Measurements from ENCODE around the gene EFEMP1.

EFEMP1 gene

GRCh38 chr2:55923982-55924321 is 370 bp upstream of the EFEMP1 start:
- no peak for TF ChIP-seq CTCF (IDR thresholded peaks at IDR 0.05; ENCODE audit: low read depth, low read length, missing control alignments)
- no peak for DNase-seq (ENCODE audit: extremely low read depth, low read depth)
- H3K4me3 ChIP-seq (replicated peaks; ENCODE audit: low read depth, low read length): peak overlapping the region; percentile 75

GRCh38 chr2:55922291-55922907 is 1.2 kb downstream of the EFEMP1 start:
- DNase-seq (ENCODE audit: extremely low read depth, low read depth): no peak
- H3K4me3 ChIP-seq (replicated peaks; ENCODE audit: low read depth, low read length): peak overlapping the region; percentile 75
- no peak for TF ChIP-seq CTCF (IDR thresholded peaks at IDR 0.05; ENCODE audit: low read depth, low read length, missing control alignments)

GRCh38 chr2:55919574-55919973 is 4.0 kb downstream of the EFEMP1 start:
- no peak for TF ChIP-seq CTCF (IDR thresholded peaks at IDR 0.05; ENCODE audit: low read depth, low read length, missing control alignments)
- H3K4me3 ChIP-seq (replicated peaks; ENCODE audit: low read depth, low read length): no peak overlapping the region
- no peak for DNase-seq (ENCODE audit: extremely low read depth, low read depth)

- no peak for DNase-seq (ENCODE audit: extremely low read depth, low read depth)
- TF ChIP-seq CTCF (IDR thresholded peaks at IDR 0.05; ENCODE audit: low read depth, low read length, missing control alignments): no peak
Observed at GRCh38 chr2:55918856-55919255, 4.7 kb downstream of the EFEMP1 start.

GRCh38 chr2:55917713-55918390 is 5.7 kb downstream of the EFEMP1 start:
- no peak overlapping the region for H3K4me3 ChIP-seq (replicated peaks; ENCODE audit: low read depth, low read length)
- no peak for TF ChIP-seq CTCF (IDR thresholded peaks at IDR 0.05; ENCODE audit: low read depth, low read length, missing control alignments)

More at GRCh38 chr2:55918856-55919255, 4.7 kb downstream of the EFEMP1 start:
- no peak overlapping the region for H3K4me3 ChIP-seq (replicated peaks; ENCODE audit: low read depth, low read length)

GRCh38 chr2:55917117-55917516 is 6.5 kb downstream of the EFEMP1 start:
- H3K4me3 ChIP-seq (replicated peaks; ENCODE audit: low read depth, low read length): no peak overlapping the region
- no peak for TF ChIP-seq CTCF (IDR thresholded peaks at IDR 0.05; ENCODE audit: low read depth, low read length, missing control alignments)
- DNase-seq (ENCODE audit: extremely low read depth, low read depth): no peak

More at GRCh38 chr2:55917713-55918390, 5.7 kb downstream of the EFEMP1 start:
- no peak for DNase-seq (ENCODE audit: extremely low read depth, low read depth)
